GM19239 (cell line): ENCODE results near the gene ANGPTL8.

Experiments
- DNase-seq: peaks from one replicate; pipeline ENCODE4 v3.0.0; 2011; ENCODE audit warnings: low spot score; ENCODE audit not compliant: insufficient read length
- FAIRE-seq: peaks from 2 replicates; lab custom pipeline; 2011; peaks lifted over from hg19 to GRCh38; lab: Jason Lieb, UNC

ANGPTL8 gene

DNA sequence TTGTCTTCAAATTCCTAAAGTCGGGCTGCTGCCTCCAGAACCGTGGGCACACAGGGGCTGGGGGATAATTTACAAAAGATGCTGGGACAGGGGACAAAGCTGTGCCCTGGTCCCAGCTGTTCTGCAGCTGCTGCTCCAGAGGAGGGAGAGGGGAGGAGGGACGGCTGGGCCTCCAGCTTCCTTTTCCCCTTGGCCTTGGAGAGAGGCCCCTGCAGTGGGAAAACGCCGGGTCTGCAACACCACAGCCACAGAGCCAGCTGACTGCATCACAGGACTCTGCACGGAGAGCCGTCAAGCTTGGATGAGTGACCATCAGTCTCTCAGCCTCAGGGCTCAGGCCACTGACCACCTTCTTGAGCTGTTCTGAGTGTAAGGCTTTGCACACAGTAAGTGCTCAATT, 16.8 kb downstream of the ANGPTL8 start:
- FAIRE-seq (no peak), DNase-seq (no peak)

DNA sequence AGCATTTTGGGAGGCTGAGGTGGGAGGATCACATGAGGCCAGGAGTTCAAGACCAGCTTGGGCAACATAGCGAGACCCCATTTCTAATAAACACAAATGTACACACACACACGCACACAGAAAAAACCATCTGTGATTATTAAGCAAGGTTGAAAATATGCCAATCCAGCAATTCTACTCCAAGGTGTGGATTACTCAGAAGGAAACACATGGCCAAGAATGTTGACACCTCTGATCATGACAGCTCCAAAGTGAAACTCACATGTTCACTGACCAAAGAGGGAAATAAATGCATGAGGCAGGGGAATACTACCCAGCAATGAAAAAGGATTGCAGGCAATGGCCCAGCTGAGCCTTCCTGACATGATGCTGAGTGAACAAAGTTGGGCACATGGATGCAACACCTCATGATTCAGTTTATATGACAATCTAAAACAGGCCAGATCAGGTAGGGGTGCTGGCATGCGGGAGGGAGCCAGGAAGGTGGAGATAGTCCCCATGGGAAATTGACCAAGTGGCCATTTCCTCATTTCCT, 18.5 kb downstream of the ANGPTL8 start:
- FAIRE-seq (no peak), DNase-seq (no peak)

DNA sequence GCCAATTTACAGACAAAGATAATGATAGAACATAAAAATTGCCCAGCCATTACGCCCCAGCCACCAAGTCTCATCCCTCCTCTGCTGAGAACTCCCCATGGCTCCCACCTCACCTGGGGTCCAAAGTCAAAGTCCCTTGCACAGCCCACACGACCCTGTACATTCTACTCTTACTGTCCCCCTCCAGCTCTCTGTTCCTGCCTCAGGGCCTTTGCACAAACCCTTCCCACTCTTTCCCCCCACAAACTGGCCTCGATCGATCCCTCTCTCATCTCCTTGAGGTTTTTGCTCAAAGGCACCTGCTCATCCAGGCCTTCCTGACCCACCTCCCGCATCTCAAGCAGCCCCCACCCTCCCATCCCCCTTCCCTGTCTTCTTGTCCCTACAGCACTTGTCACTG, 21.6 kb downstream of the ANGPTL8 start:
- no peak for FAIRE-seq
- DNase-seq, result no peak

DNA sequence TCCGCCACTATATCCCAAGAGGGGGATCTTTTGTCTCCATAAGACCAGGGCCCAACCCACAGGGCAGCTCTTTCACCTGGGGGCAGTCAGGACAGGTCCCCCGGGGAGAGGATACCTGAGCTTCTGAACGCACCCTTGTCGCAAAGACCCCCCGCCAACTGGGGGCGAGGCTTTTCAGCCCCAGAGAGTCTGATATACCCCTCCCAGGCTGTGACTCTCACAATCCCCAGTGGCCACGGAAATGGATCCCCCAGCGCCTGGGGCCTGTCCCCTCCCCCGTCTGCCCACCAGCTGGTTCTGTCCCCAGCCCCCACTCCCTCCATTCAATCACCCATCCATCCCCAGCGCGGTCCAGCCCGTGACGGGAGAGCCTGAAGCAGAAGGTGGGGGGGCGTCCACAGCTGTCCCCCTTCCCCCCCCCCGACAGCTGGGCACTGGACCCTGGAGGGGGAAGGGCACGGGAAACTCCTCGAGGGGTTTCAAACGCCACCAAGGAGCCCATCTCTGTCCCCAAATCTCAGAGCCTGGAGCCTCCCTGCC, 22.1 kb downstream of the ANGPTL8 start:
- DNase-seq (no peak), FAIRE-seq (no peak)

DNA sequence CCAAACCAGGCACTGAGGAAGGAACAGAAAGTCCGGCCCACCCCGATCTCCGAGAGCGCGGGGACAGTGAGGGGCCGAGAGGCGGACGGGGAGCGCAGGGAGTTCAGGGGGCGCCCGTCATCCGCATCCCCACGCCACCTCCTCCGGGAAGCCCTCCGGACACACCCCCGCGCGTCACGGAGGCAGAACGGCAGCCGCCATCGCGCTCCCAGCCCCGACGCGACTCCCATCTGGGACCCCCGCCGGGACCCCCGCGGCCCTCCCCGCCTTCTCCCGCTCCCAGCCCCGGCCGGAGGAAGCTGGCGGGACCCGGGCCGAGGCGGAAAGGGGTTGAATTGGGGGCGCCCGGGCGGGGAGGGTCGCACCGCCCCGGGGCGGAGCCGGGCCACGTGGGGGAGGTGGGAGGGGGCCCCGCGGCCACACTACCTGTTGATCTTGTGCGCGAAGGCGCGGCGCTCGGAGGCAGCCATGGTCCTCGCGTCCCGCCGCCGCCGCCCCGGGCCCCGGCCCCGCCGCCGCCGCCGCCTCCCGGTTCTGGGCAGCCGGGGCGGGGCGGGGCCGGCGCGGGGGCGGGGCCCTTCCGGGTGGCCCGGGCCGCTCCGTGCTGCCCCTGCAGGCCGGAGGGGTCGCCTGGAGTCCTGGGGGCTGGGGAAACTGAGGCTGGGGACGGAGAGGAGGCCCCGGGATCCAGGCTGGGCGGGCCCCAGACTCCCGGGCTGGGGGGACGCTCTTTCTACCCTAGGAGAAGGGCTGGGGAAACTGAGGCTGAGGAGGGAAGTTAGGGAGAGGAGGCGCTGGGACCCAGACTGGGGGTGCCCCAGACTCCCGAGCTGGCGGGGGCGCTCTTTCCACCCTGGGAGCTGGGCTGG, 22.8 kb downstream of the ANGPTL8 start, which contains the start of gene DOCK6:
Gene DOCK6, minus strand, starts transcription at position 554 of the 869 bp plus-strand sequence. Its CDS starts 84 bp downstream, at position 470.
- FAIRE-seq (no peak), DNase-seq (peak; percentile 69)

DNA sequence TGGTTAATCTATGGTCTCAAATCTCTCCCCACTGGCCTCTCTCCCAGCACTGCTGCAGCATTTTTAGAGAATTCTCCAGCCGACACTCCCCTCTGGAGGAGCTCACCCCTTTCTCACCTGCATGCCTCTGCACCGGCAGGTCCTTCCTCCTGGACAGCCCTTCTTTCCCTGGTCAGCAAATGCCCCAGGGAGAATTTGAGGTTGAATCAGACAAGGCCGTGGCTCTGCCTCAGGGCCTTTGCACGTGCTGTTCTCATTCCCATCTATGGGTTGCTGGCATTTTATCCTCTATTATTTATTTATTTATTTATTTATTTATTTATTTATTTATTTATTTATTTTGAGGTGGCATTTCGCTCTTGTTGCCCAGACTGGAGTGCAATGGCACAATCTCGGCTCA, 24.3 kb downstream of the ANGPTL8 start:
- no peak for FAIRE-seq
- DNase-seq, result no peak

DNA sequence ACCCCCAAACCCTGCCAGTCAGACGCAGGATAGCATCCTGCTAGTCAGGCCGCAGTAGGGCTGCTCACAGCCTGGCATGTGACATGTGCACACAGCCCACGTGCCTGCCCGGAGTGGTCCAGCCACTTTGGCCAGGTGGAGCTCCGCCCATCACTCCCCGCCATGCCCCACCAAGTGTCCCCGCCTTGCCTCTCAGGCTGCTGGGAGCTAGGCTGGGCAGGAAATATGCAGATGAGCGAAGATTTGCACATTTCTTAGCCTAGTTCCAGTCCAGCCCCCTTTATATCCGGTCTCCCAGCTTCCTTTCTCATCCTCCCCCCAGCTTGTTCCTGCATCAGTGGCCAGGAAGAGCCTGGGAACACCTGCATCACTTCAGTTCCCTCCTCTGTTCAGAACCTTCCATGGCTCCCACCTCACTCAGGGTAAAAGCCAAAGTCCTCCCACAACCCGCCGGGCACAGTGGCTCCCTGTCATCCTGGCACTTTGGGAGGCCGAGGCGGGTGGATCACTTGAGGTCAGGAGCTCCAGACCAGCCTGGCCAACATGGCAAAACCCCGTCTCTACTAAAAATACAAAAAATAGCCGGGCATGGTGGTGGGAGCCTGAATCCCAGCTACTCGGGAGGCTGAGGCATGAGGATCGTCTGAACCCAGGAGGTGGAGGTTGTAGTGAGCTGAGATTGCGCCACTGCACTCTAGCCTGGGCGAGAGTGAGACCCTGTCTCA, 25.2 kb downstream of the ANGPTL8 start:
- DNase-seq (no peak), FAIRE-seq (no peak)

DNA sequence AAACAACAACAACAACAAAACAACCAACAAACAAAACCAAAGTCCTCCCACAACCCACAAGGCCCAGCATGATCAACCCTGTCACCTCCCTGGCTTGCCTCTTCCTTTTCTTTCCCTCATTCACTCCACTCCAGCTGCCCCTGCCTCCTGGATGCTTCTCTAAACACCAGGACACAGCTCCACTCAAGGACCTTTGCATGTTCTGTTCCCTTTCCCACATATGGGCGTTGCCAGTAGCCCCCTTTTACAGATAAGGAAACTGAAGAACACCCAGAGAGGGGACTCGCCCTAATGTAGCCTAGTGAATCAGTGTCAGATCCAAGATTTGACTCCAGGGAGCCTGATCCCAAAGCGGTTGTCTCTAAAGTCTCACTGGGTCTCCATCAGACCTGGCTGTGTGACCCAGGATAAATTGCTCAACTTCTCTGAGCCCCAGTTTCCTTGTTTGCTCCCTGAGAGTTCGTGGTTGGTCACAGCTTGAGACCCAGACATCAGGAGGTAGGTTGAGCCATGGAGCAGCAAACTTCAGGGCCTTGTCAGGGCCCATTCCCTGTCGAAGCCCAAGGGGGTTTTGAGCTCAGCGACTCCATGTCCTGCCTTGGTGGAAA, 25.9 kb downstream of the ANGPTL8 start:
- no peak for FAIRE-seq
- no peak for DNase-seq

DNA sequence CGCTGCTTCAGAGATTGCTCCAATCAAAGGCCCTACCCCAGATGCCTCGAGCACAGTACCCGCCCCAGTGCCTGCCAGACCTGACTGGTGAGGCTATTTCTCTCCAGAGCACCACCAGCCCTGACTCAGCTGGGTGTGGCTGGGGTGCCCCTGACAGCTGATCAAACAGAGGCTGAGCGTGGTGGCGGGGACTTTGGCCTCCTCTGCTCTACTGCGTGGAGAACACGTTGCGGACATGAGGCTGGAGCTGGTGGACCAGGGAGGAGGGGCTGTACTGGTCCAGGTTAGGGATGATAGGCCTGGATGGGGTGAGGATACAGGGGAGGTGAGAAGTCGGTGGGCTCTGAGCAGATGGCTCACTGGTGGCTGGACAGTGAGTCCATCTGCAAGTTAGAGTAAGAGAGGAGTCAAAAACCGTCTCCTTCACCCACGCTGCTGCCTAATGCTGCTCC, 26.4 kb downstream of the ANGPTL8 start:
- FAIRE-seq, result no peak

DNA sequence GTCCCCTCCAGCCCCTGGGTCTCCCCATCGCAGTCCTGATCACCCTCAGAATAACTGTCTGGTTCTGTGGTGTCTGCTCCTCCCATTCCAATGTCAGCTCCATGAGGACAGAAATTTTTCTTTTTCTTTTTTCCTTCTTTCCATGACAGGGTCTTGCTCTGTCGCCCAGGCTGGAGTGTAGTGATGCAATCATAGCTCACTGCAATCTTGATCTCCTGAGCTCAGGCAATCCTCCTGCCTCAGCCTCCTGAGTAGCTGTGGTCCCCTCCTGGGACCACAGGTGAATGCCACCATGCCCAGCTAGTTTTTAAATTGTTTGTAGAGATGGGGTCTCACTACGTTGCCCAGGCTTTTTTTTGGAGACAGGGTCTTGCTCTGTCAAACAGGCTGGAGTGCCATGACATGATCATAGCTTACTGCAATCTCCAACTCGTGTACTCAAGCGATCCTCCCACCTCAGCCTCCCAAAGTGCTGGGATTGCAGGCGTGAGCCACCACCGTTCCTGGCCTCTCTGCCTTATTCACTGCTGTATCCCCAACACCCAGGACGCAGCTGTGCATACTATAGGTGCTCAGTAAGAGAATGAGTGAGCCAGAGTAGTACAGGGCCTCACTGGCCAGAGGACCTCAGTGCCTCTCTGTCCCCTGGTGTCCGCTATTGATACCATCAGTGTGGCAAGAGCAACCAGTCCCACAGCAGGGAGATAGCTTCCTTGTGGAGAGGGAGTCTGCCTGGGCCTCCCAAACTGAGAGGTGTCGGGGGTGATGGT, 28.1 kb downstream of the ANGPTL8 start:
- FAIRE-seq, result no peak

More for the DNA sequence above, 26.4 kb downstream of the ANGPTL8 start:
- no peak for DNase-seq

DNA sequence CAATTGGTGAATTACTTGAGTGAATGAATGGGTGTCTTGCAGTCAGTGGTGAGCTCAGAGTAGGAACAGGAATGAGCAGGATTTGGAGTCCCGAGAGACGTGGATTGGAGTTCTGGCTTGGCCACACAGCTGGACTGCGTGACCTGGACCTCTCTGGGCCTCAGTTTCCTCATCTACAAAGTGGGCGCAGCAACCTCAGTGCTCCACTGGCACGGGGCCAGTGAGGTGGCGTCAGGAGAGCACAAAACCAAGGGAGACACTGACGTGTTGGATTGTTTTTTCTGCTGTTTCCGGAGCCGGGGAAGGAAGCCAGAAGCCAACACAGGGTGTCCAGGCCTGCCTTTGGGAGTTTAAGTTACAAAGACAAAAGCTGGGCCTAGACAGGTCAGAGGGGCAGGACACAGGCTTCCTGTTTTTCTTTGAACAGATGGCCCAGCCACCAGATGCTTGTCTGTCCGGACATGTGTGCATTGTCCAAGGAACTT, 29.4 kb downstream of the ANGPTL8 start:
- DNase-seq (no peak), FAIRE-seq (no peak)

More for the DNA sequence above, 28.1 kb downstream of the ANGPTL8 start:
- DNase-seq, result no peak

DNA sequence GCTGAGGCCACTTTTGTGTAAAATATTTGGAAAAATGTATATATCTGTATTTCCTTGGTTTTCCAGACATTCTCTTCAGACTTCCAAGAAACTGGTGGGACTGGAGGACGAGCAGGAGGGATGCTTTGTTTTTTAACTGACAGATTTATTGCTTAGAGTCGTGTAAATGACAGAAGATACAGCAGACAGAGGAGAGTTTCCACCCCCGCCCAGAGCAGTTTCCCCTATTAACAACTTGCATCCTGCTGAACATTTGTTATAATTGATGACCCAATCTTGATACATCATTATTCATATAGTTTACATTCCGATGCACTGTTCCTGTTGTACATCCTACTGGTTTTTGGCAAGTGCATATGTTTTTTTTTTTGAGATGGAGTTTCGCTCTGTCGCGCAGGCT, 30.0 kb downstream of the ANGPTL8 start:
- FAIRE-seq (no peak), DNase-seq (no peak)

DNA sequence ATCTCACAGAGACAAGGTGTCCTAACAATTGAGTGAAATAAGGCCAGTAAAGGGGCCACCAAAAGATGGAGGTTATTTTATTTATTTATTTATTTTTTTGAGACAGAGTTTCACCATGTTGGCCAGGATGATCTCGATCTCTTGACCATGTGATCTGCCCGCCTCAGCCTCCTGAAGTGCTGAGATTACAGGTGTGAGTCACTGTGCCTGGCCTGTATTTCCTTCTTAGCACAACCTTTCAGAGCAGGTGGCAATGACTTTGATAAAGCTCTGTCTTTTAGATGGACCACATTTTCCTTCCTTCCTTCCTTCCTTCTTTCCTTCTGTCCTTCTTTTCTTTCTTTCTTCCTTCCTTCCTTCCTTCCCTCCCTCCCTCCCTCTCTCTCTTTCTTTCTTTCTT, 33.9 kb downstream of the ANGPTL8 start:
- DNase-seq, result no peak
- FAIRE-seq, result no peak

DNA sequence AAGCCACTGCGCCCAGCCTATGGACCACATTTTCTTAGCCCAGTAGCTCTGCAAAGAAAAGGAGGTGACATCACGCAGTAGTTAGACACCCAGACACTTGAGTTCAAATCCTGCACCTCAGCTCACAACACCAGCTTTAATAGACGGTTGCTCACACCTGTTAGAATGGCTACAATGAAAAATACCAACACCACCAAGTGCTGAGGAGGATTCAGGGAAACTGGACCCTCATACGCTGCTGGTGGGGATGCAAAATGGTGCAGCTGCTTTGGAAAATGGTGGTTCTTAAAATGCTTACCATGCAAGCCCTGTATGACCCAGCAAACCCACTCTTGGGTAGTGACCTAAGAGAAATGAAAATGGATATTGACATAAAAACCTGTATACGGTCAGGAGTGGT, 34.6 kb downstream of the ANGPTL8 start:
- no peak for FAIRE-seq

DNA sequence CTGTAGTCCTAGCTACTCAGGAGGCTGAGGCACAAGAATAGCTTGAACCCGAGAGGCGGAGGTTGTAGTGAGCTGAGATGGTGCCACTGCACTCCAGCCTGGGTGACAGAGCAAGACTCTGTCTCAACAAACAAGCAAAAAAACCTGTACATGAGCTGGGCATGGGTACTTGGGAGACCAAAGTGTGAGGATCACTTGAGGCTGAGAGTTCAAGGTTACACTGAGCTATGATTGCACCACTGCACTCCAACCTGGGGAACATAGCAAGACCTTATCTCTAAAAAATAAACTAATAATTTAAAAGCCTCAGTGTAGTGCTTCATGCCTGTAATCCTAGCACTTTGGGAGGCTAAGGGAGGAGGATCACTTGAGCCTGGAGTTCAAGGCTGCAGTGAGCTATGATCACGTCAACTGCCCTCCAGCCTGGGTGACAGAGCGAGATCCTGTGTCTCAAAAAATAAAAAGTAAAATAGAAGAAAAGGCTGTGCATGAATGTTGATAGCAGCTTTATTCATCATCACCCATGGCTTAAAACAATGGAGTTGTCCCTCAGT, 35.2 kb downstream of the ANGPTL8 start:
- FAIRE-seq, result no peak
- DNase-seq, result no peak

More for the DNA sequence above, 34.6 kb downstream of the ANGPTL8 start:
- DNase-seq, result no peak

DNA sequence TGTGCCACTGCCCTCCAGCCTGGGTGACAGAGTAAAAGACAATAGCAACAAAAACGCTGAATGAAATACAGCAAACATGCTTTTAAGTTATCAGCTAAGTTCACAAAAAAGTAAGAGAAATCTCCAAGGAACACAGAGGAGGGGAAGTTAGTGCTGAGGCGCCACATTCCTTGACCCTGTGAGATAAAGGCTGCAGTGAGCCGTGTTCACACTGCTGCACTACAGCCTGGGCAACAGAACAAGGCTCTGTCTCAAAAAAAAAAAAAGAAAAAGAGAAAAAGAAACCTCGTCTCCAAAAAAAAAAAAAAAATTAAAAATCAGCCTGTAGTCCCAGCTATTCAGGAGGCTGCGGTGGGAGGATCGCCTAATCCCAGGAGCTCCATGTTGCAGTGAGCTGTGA, 39.3 kb downstream of the ANGPTL8 start:
- no peak for DNase-seq
- no peak for FAIRE-seq

DNA sequence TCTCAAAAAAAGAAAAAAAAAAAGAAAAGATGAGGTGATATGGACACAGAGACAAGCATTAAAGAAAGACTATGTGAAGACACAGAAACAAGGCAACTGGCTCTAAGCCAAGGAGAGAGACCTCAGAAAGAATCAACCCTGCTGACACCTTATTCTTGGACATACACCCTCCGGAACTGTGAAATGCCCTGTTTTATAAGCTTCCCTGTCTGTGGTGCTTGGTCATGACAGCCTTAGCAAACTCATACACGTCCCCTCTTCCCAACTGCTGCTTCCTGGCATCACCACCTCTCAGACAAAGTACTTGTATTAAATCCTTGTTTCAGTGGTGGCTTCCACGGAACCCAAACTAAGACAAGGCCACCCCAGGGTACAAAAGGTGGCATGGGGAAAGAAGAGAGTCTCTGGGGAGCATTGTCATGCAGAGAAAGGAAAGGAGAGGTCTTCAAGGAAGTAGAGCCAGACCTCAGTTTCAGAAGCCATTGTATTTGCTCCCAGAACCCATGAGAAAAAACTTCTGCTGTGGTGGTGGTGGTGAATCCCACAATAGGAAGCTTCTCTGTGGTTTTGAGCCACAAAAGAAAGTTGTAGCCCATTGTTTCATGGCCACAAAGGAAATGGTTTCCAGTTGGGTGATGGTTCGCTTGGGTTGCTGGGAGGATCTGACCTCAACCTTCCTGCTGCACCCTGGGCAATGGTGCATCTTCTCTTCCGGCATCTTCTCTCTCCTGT, 40.3 kb downstream of the ANGPTL8 start:
- FAIRE-seq (peak; percentile 80), DNase-seq (peak; percentile 64)

DNA sequence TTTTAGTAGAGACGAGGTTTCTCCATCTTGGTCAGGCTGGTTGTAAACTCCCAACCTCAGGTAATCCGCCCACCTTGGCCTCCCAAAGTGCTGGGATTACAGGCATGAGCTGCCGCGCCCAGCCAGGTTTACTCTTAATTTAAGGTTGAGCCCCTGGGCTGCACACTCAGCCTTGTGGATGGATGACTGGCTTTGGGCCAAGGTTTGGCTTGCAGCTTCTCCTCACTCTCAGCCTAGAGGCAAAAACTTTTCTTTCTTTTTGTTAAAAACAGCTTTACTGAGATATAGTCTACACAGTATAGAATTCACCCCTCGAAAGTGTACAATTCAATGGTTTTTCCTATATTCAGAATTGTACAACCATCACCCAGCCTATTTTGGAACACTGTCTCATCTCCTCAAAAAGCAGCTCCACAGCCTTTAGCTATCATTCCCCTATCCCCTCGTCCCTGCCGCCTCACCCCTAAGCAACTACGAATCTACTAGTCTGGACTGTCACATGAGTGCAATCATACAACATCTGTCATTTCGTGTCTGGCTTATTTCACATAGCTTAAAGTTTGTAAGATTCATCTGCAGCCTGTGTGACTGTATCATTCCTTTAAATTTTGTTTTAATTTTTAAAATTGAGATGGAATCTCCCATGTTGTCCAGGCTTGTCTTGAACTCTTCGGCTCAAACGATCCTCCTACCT, 42.1 kb downstream of the ANGPTL8 start:
- no peak for DNase-seq
- no peak for FAIRE-seq
